Activated CD8-positive, alpha-beta memory T cell treated with anti-CD3 and anti-CD28 coated beads for 24 hours (primary cell): ENCODE measurements around the gene OR4C16.

Source experiments
- DNase-seq: peaks from one replicate; pipeline ENCODE4 v3.0.0-alpha.2; 2020

OR4C16 gene, protein sequence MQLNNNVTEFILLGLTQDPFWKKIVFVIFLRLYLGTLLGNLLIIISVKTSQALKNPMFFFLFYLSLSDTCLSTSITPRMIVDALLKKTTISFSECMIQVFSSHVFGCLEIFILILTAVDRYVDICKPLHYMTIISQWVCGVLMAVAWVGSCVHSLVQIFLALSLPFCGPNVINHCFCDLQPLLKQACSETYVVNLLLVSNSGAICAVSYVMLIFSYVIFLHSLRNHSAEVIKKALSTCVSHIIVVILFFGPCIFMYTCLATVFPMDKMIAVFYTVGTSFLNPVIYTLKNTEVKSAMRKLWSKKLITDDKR

GRCh38 chr11:55571828-55572227 is at the start of gene OR4C16:
TSS of gene OR4C16 (plus strand) at chr11:55572128. CDS start at chr11:55572128, 0 bp downstream.
- no peak for DNase-seq

- no peak for DNase-seq
These were observed 17.8 kb upstream of the OR4C16 start, which contains the start of gene OR4C15 for GRCh38 chr11:55554169-55554568. TSS of gene OR4C15 (plus strand) at chr11:55554469. CDS start at chr11:55554469, 0 bp downstream.

DNA sequence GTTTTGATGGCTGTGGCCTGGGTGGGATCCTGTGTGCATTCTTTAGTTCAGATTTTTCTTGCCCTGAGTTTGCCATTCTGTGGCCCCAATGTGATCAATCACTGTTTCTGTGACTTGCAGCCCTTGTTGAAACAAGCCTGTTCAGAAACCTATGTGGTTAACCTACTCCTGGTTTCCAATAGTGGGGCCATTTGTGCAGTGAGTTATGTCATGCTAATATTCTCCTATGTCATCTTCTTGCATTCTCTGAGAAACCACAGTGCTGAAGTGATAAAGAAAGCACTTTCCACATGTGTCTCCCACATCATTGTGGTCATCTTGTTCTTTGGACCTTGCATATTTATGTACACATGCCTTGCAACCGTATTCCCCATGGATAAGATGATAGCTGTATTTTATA is 620 bp downstream of the OR4C16 start:
- no peak for DNase-seq

GRCh38 chr11:55607545-55607944 is 35.6 kb downstream of the OR4C16 start, which contains the start of gene OR4C11:
TSS of gene OR4C11 (minus strand) at chr11:55607645. CDS start at chr11:55604373, 3,272 bp downstream.
- DNase-seq = no peak
